ENCODE measurements around the gene PDGFC. TPM values are rescaled to one million over a fixed set of nuclear protein-coding genes. Genes with fewer than 3 reads are reported as not detected.
A peak's percentile ranks its signal among the peaks of the same experiment; 100 is the strongest.

Gene PDGFC
- total RNA-seq, 4 donors from 2014 or later: 8.4 to 34.7 (median 21.9) TPM

- Histone ChIP-seq H3K4me1 (peaks cover 0 to 41% (median 14%) of the 10 kb centered on the region in 4 donors), H3K27me3 (no peaks in the 10 kb centered on the region), H3K9me3 (no peaks in the 10 kb centered on the region), H3K36me3 (no peaks in the 10 kb centered on the region), H3K27ac (no peak overlapping the region), H3K4me3 (no peak overlapping the region)
- no peak for DNase-seq (ENCODE audit: low spot score in 2 of 2)
- WGBS, 2 donors: 61 to 66% methylated on average over 1 of the region's 1 CpG
- TF ChIP-seq EP300 (IDR thresholded peaks at IDR 0.05): no peak
- TF ChIP-seq, protein P1, sequence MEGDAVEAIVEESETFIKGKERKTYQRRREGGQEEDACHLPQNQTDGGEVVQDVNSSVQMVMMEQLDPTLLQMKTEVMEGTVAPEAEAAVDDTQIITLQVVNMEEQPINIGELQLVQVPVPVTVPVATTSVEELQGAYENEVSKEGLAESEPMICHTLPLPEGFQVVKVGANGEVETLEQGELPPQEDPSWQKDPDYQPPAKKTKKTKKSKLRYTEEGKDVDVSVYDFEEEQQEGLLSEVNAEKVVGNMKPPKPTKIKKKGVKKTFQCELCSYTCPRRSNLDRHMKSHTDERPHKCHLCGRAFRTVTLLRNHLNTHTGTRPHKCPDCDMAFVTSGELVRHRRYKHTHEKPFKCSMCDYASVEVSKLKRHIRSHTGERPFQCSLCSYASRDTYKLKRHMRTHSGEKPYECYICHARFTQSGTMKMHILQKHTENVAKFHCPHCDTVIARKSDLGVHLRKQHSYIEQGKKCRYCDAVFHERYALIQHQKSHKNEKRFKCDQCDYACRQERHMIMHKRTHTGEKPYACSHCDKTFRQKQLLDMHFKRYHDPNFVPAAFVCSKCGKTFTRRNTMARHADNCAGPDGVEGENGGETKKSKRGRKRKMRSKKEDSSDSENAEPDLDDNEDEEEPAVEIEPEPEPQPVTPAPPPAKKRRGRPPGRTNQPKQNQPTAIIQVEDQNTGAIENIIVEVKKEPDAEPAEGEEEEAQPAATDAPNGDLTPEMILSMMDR (IDR thresholded peaks at IDR 0.05): no peak
- TF ChIP-seq POLR2A (IDR thresholded peaks at IDR 0.05): no peak
Measured at GRCh38 chr4:156953001-156953400, 18.6 kb downstream of the PDGFC start.

- TF ChIP-seq, protein P1 (IDR thresholded peaks at IDR 0.05): no peak
- TF ChIP-seq EP300 (IDR thresholded peaks at IDR 0.05) (no peak), POLR2A (IDR thresholded peaks at IDR 0.05) (no peak)
- H3K36me3 ChIP-seq: no peaks in the 10 kb centered on the region
- DNase-seq (ENCODE audit: low spot score in 2 of 2): no peak
- no peak overlapping the region for H3K4me3 ChIP-seq
- H3K4me1 ChIP-seq: peaks cover 0 to 40% (median 10%) of the 10 kb centered on the region in 4 donors
- H3K9me3 ChIP-seq: no peaks in the 10 kb centered on the region
- no peak overlapping the region for H3K27ac ChIP-seq
- H3K27me3 ChIP-seq: no peaks in the 10 kb centered on the region
- WGBS, 2 donors: 76 to 84% methylated on average over 3 of the region's 3 CpGs
Measured at GRCh38 chr4:156952078-156952759, 19.4 kb downstream of the PDGFC start.

GRCh38 chr4:156950948-156951347 is 20.7 kb downstream of the PDGFC start:
- no peak overlapping the region for H3K27ac ChIP-seq
- H3K4me3 ChIP-seq: no peak overlapping the region

GRCh38 chr4:156950090-156950489 is 21.5 kb downstream of the PDGFC start:
- Histone ChIP-seq H3K4me1 (peaks cover 0 to 57% (median 14%) of the 10 kb centered on the region in 4 donors), H3K27ac (peak overlapping the region in 1 of 4 donors; percentile 62), H3K4me3 (no peak overlapping the region), H3K36me3 (no peaks in the 10 kb centered on the region), H3K9me3 (no peaks in the 10 kb centered on the region), H3K27me3 (no peaks in the 10 kb centered on the region)
- TF ChIP-seq EP300 (IDR thresholded peaks at IDR 0.05) (no peak), POLR2A (IDR thresholded peaks at IDR 0.05) (no peak)
- TF ChIP-seq, protein P1 (IDR thresholded peaks at IDR 0.05): no peak
- 91 to 97% methylated on average over 5 of the region's 5 CpGs for WGBS, 2 donors
- DNase-seq (ENCODE audit: low spot score in 2 of 2): no peak

More at GRCh38 chr4:156950948-156951347, 20.7 kb downstream of the PDGFC start:
- no peak for DNase-seq (ENCODE audit: low spot score in 2 of 2)
- TF ChIP-seq POLR2A (IDR thresholded peaks at IDR 0.05): no peak
- no peak for TF ChIP-seq EP300 (IDR thresholded peaks at IDR 0.05)
- TF ChIP-seq, protein P1 (IDR thresholded peaks at IDR 0.05): no peak
- no peaks in the 10 kb centered on the region for H3K36me3 ChIP-seq
- H3K9me3 ChIP-seq: no peaks in the 10 kb centered on the region
- no peaks in the 10 kb centered on the region for H3K27me3 ChIP-seq
- 85 to 97% methylated on average over 3 of the region's 3 CpGs for WGBS, 2 donors
- peaks cover 0 to 50% (median 12%) of the 10 kb centered on the region in 4 donors for H3K4me1 ChIP-seq

GRCh38 chr4:156949373-156949814 is 22.2 kb downstream of the PDGFC start:
- DNase-seq (ENCODE audit: low spot score in 2 of 2): no peak
- no peaks in the 10 kb centered on the region for H3K9me3 ChIP-seq
- H3K36me3 ChIP-seq: no peaks in the 10 kb centered on the region
- peak overlapping the region in 1 of 4 donors; percentile 62 for H3K27ac ChIP-seq
- H3K4me3 ChIP-seq: no peak overlapping the region
- WGBS, 2 donors: 40 to 48% methylated on average over 2 of the region's 2 CpGs
- TF ChIP-seq EP300 (IDR thresholded peaks at IDR 0.05) (no peak), POLR2A (IDR thresholded peaks at IDR 0.05) (no peak)
- TF ChIP-seq, protein P1 (IDR thresholded peaks at IDR 0.05): no peak
- H3K4me1 ChIP-seq: peaks cover 0 to 63% (median 14%) of the 10 kb centered on the region in 4 donors
- no peaks in the 10 kb centered on the region for H3K27me3 ChIP-seq
